HCT116 (cell line): Measurements from ENCODE around the gene SORT1. TPM values are rescaled to one million over a fixed set of nuclear protein-coding genes. Genes with fewer than 3 reads are reported as not detected.
"Not testable (repeated sequence)": the region's sequence is repeated elsewhere in the genome, so short reads cannot be mapped to it uniquely, and the experiment has no call there.

ENCODE experiments used
- ATAC-seq: fragments of 200-7000 bp; cut with Tn5 transposase; 2 replicates; pipeline ENCODE4 v1.9.1; 2020; ENCODE audit warnings: mild to moderate bottlenecking, moderate library complexity
- BruUV-seq: library from RNA; stranded (reverse); fragments of 400-500 nt; replicated peaks from 2 replicates; lab custom pipeline; 2021; lab: Mats Ljungman, UMichigan
- CTCF ChIA-PET: fragments of 300-600 bp; sonication (Branson Sonifier 250); formaldehyde crosslinking; loops from one replicate; lab custom pipeline; 2021; ENCODE audit warnings: antibody characterized with exemption; lab: Charles Lee
- POLR2A ChIA-PET: fragments of 300-600, 350-600 bp; sonication (Branson Sonifier 250); formaldehyde crosslinking; loops from one replicate; lab custom pipeline; 2021; ENCODE audit warnings: antibody characterized with exemption; lab: Charles Lee
- RAD21 ChIA-PET, 2 experiments: fragments of 300-600 bp; sonication (Branson Sonifier 250); formaldehyde crosslinking; loops; one replicate each; lab custom pipeline; 2023; ENCODE audit warnings: low total read pairs in 2 of 2; ENCODE audit not compliant: uncharacterized antibody in 2 of 2, unreplicated experiment in 2 of 2, low non-redundant PET in 1 of 2; lab: Charles Lee
- DNase-seq: peaks from one replicate; pipeline ENCODE4 v3.0.0-alpha.2; 2010; ENCODE audit warnings: low read depth, low spot score
- H2AFZ ChIP-seq: fragments of 200-600 bp; shearing (Covaris generic), sonication (generic); 2 replicates; pipeline ENCODE4 v1.6.1; 2017; ENCODE audit warnings: low read depth, mixed run types, mixed read lengths, antibody characterized with exemption, low read length; ENCODE audit not compliant: poor library complexity, severe bottlenecking
- H3K27ac ChIP-seq: 2 replicates; pipeline ENCODE4 v1.5.1; 2012; ENCODE audit warnings: low read depth, low read length
- H3K27me3 ChIP-seq: fragments of 200-600 bp; sonication (generic); 2 replicates; pipeline ENCODE4 v1.6.1; 2016; ENCODE audit warnings: mixed run types, low read length, mixed read lengths; ENCODE audit not compliant: insufficient read depth
- H3K36me3 ChIP-seq, 2 experiments: fragments of 200-500 bp in 1 of 2; fragments of 200-600 bp in 1 of 2; sonication (Bioruptor generic) in 1 of 2; sonication (generic) in 1 of 2; 2 replicates each; pipeline versions ENCODE4 v1.5.1 to v1.6.1; 2014 to 2016; ENCODE audit warnings: low read length in 2 of 2, inconsistent platforms in 1 of 2, mixed read lengths in 1 of 2, mixed run types in 1 of 2; ENCODE audit not compliant: insufficient read depth in 2 of 2, control insufficient read depth in 1 of 2
- H3K4me1 ChIP-seq, 2 experiments: fragments of 200-600 bp in 1 of 2; sonication (generic) in 1 of 2; 2 replicates each; pipeline versions ENCODE4 v1.5.1 to v1.6.1; 2012 to 2017; ENCODE audit warnings: low read length in 2 of 2, inconsistent platforms in 1 of 2, mild to moderate bottlenecking in 1 of 2, mixed read lengths in 1 of 2, mixed run types in 1 of 2, moderate library complexity in 1 of 2; ENCODE audit not compliant: insufficient read depth in 2 of 2, control insufficient read depth in 1 of 2
- H3K4me2 ChIP-seq: fragments of 200-600 bp; sonication (generic); 2 replicates; pipeline ENCODE4 v1.6.1; 2017; ENCODE audit warnings: mixed run types, low read length, mixed read lengths
- H3K4me3 ChIP-seq, 2 experiments: fragments of 200-600 bp in 1 of 2; sonication (generic) in 1 of 2; replicated peaks in 1 of 2; 2 replicates each; pipeline ENCODE4 v1.5.1; 2011 to 2016; ENCODE audit warnings: low read length in 2 of 2, control low read depth in 1 of 2, low read depth in 1 of 2, mild to moderate bottlenecking in 1 of 2, mixed read lengths in 1 of 2, mixed run types in 1 of 2
- H3K79me2 ChIP-seq: fragments of 200-600 bp; sonication (generic); 2 replicates; pipeline ENCODE4 v1.6.1; 2017; ENCODE audit warnings: mild to moderate bottlenecking, mixed run types, low read length, moderate library complexity, mixed read lengths; ENCODE audit not compliant: insufficient read depth
- H3K9ac ChIP-seq: fragments of 200-600 bp; sonication (generic); 2 replicates; pipeline ENCODE4 v1.6.1; 2016; ENCODE audit warnings: low read length, mixed read lengths
- H3K9me2 ChIP-seq: fragments of 200-600 bp; sonication (generic), shearing (Covaris generic); 2 replicates; pipeline ENCODE4 v1.6.1; 2017; ENCODE audit warnings: mixed run types, mild to moderate bottlenecking, moderate library complexity; ENCODE audit not compliant: insufficient read depth
- H3K9me3 ChIP-seq, 2 experiments: fragments of 200-500 bp in 1 of 2; fragments of 200-600 bp in 1 of 2; sonication (Bioruptor generic) in 1 of 2; sonication (generic) in 1 of 2; 2 replicates each; pipeline ENCODE4 v1.6.1; 2014 to 2017; ENCODE audit warnings: low read length in 2 of 2, mixed read lengths in 2 of 2, inconsistent platforms in 1 of 2, low read depth in 1 of 2, mild to moderate bottlenecking in 1 of 2, mixed run types in 1 of 2, moderate library complexity in 1 of 2; ENCODE audit not compliant: control insufficient read depth in 1 of 2, insufficient read depth in 1 of 2
- H4K20me1 ChIP-seq: fragments of 200-600 bp; sonication (generic), shearing (Covaris generic); 2 replicates; pipeline ENCODE4 v1.6.1; 2017; ENCODE audit warnings: mixed run types, mild to moderate bottlenecking, moderate library complexity; ENCODE audit not compliant: insufficient read depth
- ELF1 ChIP-seq: IDR thresholded peaks from 2 replicates; pipeline ENCODE4 v1.6.1; 2012; ENCODE audit warnings: low read depth, borderline replicate concordance
- EZH2phosphoT487 ChIP-seq: fragments of 200-600 bp; IDR thresholded peaks from 2 replicates; pipeline ENCODE4 v1.6.1; 2018; ENCODE audit warnings: antibody characterized with exemption, borderline replicate concordance
- SP1 ChIP-seq: IDR thresholded peaks from 2 replicates; pipeline ENCODE4 v1.6.1; 2012; ENCODE audit warnings: low read depth
- YY1 ChIP-seq: IDR thresholded peaks from 2 replicates; pipeline ENCODE4 v1.6.1; 2011; ENCODE audit warnings: low read length, low read depth, moderate library complexity, mild to moderate bottlenecking; ENCODE audit not compliant: insufficient replicate concordance; ENCODE audit errors: extremely low read depth
- ZNF274 ChIP-seq: fragments of 200-500 bp; sonication (Bioruptor generic); IDR thresholded peaks from 2 replicates; pipeline ENCODE4 v1.6.1; 2014; ENCODE audit warnings: mild to moderate bottlenecking, low read depth, low read length, inconsistent platforms
- intact Hi-C: fragments of 100-400 bp; cut with micrococcal nuclease; formaldehyde crosslinking; loops from 2 replicates; pipeline ENCODE4 v1.10.0; 2022
- total RNA-seq: library from RNA; stranded (reverse); gene quantifications from one replicate; pipeline ENCODE4 v1.2.1, GENCODE V29; 2021; ENCODE audit not compliant: unreplicated experiment
- TF ChIP-seq, protein P1 (sequence below): IDR thresholded peaks from 2 replicates; pipeline ENCODE4 v1.6.1; 2012
- TF ChIP-seq, protein P2 (sequence below): IDR thresholded peaks from 2 replicates; pipeline ENCODE4 v1.6.1; 2012

Gene SORT1
- total RNA-seq, 1 experiment from 2014 or later, result 20.2 TPM

DNA sequence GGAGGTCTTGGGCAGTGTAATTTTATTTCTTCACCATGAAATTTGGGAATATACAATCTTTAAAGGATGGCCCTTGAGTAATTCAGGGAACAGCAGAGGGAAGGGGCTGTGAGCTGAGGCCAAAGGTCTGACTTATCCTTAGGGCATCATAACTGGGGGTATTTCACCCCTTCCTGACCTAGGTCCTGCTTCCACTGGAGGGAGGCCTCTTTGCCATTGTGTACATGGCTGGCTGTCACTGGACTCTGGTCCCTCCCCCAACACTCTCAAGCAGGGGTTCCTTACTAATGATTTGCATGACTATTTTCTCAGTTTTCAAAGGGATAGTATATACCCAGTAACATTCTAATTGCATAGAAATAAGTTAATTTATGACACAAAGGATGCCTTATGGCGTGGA lies 107.6 kb downstream of the SORT1 start:
- DNase-seq, result no peak
- no peaks in the 10 kb centered on the region for H3K9me2 ChIP-seq
- POLR2A ChIA-PET, result no interaction called here
- no peak overlapping the region for H3K4me2 ChIP-seq
- no peaks in the 10 kb centered on the region for H3K79me2 ChIP-seq
- no peak for TF ChIP-seq ELF1
- TF ChIP-seq SP1, result no peak
- TF ChIP-seq, protein P1, sequence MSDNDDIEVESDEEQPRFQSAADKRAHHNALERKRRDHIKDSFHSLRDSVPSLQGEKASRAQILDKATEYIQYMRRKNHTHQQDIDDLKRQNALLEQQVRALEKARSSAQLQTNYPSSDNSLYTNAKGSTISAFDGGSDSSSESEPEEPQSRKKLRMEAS, result no peak
- no peak for TF ChIP-seq YY1
- no peak for TF ChIP-seq EZH2phosphoT487
- TF ChIP-seq, protein P2, sequence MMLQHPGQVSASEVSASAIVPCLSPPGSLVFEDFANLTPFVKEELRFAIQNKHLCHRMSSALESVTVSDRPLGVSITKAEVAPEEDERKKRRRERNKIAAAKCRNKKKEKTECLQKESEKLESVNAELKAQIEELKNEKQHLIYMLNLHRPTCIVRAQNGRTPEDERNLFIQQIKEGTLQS, result no peak
- TF ChIP-seq ZNF274, result no peak
- H3K27me3 ChIP-seq, result peaks cover 3% of the 10 kb centered on the region; the same call in 1 of the 2 replicates
- H2AFZ ChIP-seq, result no peak overlapping the region
- H3K4me1 ChIP-seq, result peaks cover 0 to 5% of the 10 kb centered on the region in 2 experiments; a peak in 1 of 4 replicates
- H3K36me3 ChIP-seq, result no peaks in the 10 kb centered on the region
- H3K27ac ChIP-seq, result no peak overlapping the region
- intact Hi-C loops, result no loop called here
- CTCF ChIA-PET, result no interaction called here
- H3K9me3 ChIP-seq, result no peaks in the 10 kb centered on the region
- H3K9ac ChIP-seq, result no peak overlapping the region
- H3K4me3 ChIP-seq, result no peak overlapping the region
- no peak for ATAC-seq
- no peaks in the 10 kb centered on the region for H4K20me1 ChIP-seq
- RAD21 ChIA-PET, result no interaction called here
- no TSS peak for BruUV-seq

- H3K4me3 ChIP-seq, DNase-seq, intact Hi-C loops, H3K9me3 ChIP-seq, H4K20me1 ChIP-seq, H2AFZ ChIP-seq, H3K36me3 ChIP-seq, H3K9me2 ChIP-seq, H3K9ac ChIP-seq, H3K4me2 ChIP-seq, CTCF ChIA-PET, H3K27me3 ChIP-seq, ATAC-seq, H3K27ac ChIP-seq, POLR2A ChIA-PET, RAD21 ChIA-PET, BruUV-seq: not testable (repeated sequence)
- H3K4me1 ChIP-seq, result peaks cover 8 to 14% of the 10 kb centered on the region in 2 experiments; a peak in 3 of 4 replicates
- peaks cover 11% of the 10 kb centered on the region; the same call in 1 of the 2 replicates for H3K79me2 ChIP-seq
These were observed 111.0 kb downstream of the SORT1 start for GRCh38 chr1:109286762-109287161.
